ENCODE measurements around the gene REXO4. TPM values are rescaled to one million over a fixed set of nuclear protein-coding genes. Genes with fewer than 3 reads are reported as not detected.
A peak's percentile ranks its signal among the peaks of the same experiment; 100 is the strongest.

Gene REXO4
- total and polyA plus RNA-seq, 5 donors from 2014 or later: 9.8 to 19.4 (median 16.3) TPM

DNA sequence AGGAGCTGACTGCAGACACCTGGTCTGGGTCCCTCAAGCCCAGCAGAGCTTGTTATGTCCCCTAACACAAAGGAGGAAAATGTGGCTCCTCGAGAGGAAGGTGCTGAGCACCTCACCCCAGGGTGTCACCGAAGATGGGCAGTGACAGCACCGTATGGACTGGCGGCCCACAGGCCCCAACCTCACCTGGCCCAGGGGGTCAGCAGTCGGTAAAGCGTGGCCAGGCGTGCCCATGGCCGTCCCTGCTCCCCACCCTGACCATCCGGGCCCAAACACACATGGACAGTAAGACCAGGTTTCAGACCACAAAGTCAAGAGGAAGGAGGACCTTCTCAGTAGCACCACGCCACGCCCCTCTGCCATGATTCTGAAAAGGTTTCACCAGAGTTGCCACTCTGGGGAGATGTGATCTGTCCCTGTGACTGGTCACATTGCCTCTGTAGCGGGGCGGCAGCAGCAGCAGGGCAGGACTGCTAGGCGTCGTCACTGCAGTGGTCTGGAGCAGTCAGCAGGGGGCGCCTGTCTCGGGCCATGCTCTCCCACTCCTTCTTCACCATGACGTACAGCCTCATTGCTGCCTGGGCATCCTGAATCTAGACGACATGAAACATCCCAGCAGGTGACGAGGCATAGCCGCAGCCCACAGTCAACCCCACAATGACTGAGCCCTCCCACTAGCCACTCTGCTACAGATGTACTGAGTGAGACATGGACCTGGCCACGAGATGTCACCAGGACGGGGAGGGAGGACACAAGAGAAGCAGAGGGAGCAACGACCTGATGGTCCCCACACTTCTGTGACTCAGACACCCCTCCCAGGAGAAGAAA, 11.1 kb downstream of the REXO4 start:
- Mint-ChIP-seq H3K36me3 (peaks cover 31% of the 10 kb centered on the region), H3K27me3 (no peaks in the 10 kb centered on the region), H3K4me1 (peaks cover 0 to 14% (median 9%) of the 10 kb centered on the region in 4 donors), H3K27ac (peak overlapping the region in 2 of 3 donors; percentile 63 to 87), H3K9me3 (no peaks in the 10 kb centered on the region), H3K4me3 (no peak overlapping the region)
- ATAC-seq (ENCODE audit: low read depth in 2 of 2) (peak; percentile 75 to 87), DNase-seq (peak; percentile 61 to 76 (median 70))
- Histone ChIP-seq H3K27ac (ENCODE audit: insufficient read depth, low read length, poor library complexity, severe bottlenecking) (peak overlapping the region; percentile 47), H3K27me3 (ENCODE audit: control insufficient read depth, insufficient read depth, low read length) (no peaks in the 10 kb centered on the region), H3K4me3 (ENCODE audit: low read depth, low read length) (no peak overlapping the region), H3K36me3 (ENCODE audit: control insufficient read depth, insufficient read depth, low read length) (peaks cover 55% of the 10 kb centered on the region), H3K9me3 (ENCODE audit: control insufficient read depth in 2 of 2, low read length in 2 of 2) (no peaks in the 10 kb centered on the region), H3K4me1 (ENCODE audit: control insufficient read depth, insufficient read depth, low read length, poor library complexity, severe bottlenecking) (no peaks in the 10 kb centered on the region)

DNA sequence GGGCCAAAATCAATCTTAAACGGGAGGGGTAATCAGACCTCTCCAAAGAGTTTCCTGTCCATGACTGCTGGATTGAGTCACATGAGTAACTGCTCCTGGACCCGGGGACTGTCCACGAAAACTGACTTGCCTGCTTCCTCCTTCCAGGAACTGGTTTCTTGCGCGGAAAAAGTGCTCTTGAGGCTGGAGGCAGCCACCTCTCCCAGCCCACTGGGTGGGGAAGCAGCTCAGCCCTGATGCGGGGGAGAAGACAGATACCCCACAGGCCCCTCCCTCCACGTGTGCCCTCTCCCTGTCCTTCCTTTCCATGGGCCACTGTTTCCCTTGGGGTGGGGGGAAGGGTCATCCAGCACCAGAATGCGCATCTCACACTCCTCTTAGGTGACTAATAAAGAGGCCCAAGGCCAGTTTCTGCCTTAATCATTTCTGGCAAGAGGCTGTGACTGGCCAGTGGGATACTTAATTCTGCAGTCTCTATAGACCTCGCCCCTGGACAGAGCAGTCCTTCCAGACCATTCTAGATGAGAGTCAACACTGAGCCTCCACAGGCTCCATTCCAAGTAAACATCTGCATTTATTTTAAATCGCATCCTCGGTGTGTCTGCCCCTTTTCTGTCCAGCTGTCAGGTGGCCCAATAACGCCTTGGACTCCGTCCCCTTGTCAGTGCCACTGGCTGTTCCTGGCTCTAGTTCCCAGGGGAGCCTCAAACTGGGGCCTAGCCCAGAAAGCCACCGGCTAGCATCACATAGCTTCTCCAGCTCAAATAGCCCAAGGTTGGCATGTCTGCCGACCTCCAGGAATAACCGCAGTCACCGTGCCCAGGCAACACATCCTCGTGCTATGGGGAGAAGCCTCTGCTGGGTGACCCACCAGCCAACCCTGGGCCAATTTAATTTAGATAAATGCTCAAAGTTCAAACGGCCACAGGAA, 12.0 kb downstream of the REXO4 start:
- H3K9me3 Mint-ChIP-seq: no peaks in the 10 kb centered on the region
- no peak overlapping the region for H3K27ac ChIP-seq (ENCODE audit: insufficient read depth, low read length, poor library complexity, severe bottlenecking)

DNA sequence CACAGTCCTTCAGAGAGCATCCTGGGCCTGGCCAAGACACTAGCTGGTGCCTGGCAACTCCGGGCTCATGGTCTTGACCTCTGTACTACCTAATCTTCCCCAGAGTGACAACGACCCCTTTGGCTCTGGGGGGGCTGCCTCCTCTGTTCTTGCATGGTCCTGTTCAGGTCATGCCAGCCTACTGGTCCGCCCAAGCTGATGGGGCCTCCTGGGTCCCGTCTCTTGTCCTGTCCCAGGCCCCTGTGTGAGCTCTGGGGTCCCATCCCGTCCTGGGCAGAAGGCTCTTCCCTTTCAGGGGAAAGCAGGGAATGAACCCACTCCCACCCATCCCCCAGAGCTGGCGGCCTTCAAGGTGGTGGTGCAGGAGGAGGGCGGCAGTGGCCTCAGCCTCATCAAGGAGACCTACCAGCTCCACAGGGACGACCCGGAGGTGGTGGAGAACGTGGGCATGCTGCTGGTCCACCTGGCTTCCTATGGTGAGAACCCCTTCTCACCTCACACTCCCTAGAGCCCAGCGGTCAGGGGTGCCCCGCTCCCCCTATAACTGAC, 13.3 kb downstream of the REXO4 start:
- peaks cover 35% of the 10 kb centered on the region for H3K36me3 ChIP-seq (ENCODE audit: control insufficient read depth, insufficient read depth, low read length)
- no peaks in the 10 kb centered on the region for H3K4me1 ChIP-seq (ENCODE audit: control insufficient read depth, insufficient read depth, low read length, poor library complexity, severe bottlenecking)
- H3K4me3 ChIP-seq (ENCODE audit: low read depth, low read length): no peak overlapping the region
- no peaks in the 10 kb centered on the region for H3K9me3 ChIP-seq (ENCODE audit: control insufficient read depth in 2 of 2, low read length in 2 of 2)
- H3K36me3 Mint-ChIP-seq: peaks cover 15% of the 10 kb centered on the region
- peaks cover 0 to 9% (median 8%) of the 10 kb centered on the region in 4 donors for H3K4me1 Mint-ChIP-seq
- no peaks in the 10 kb centered on the region for H3K27me3 Mint-ChIP-seq
- H3K4me3 Mint-ChIP-seq: peak overlapping the region in 1 of 4 donors; percentile 61
- DNase-seq (no peak), ATAC-seq (ENCODE audit: low read depth in 2 of 2) (no peak)
- H3K9me3 Mint-ChIP-seq: no peaks in the 10 kb centered on the region
- no peak overlapping the region for H3K27ac ChIP-seq (ENCODE audit: insufficient read depth, low read length, poor library complexity, severe bottlenecking)
- no peaks in the 10 kb centered on the region for H3K27me3 ChIP-seq (ENCODE audit: control insufficient read depth, insufficient read depth, low read length)
- H3K27ac Mint-ChIP-seq: no peak overlapping the region

More for the DNA sequence above, 12.0 kb downstream of the REXO4 start:
- Histone ChIP-seq H3K9me3 (ENCODE audit: control insufficient read depth in 2 of 2, low read length in 2 of 2) (no peaks in the 10 kb centered on the region), H3K4me3 (ENCODE audit: low read depth, low read length) (no peak overlapping the region), H3K4me1 (ENCODE audit: control insufficient read depth, insufficient read depth, low read length, poor library complexity, severe bottlenecking) (no peaks in the 10 kb centered on the region), H3K36me3 (ENCODE audit: control insufficient read depth, insufficient read depth, low read length) (peaks cover 47% of the 10 kb centered on the region), H3K27me3 (ENCODE audit: control insufficient read depth, insufficient read depth, low read length) (no peaks in the 10 kb centered on the region)
- peaks cover 0 to 14% (median 9%) of the 10 kb centered on the region in 4 donors for H3K4me1 Mint-ChIP-seq
- H3K27ac Mint-ChIP-seq: no peak overlapping the region
- DNase-seq (no peak), ATAC-seq (ENCODE audit: low read depth in 2 of 2) (no peak)
- H3K36me3 Mint-ChIP-seq: peaks cover 28% of the 10 kb centered on the region
- no peak overlapping the region for H3K4me3 Mint-ChIP-seq
- no peaks in the 10 kb centered on the region for H3K27me3 Mint-ChIP-seq

DNA sequence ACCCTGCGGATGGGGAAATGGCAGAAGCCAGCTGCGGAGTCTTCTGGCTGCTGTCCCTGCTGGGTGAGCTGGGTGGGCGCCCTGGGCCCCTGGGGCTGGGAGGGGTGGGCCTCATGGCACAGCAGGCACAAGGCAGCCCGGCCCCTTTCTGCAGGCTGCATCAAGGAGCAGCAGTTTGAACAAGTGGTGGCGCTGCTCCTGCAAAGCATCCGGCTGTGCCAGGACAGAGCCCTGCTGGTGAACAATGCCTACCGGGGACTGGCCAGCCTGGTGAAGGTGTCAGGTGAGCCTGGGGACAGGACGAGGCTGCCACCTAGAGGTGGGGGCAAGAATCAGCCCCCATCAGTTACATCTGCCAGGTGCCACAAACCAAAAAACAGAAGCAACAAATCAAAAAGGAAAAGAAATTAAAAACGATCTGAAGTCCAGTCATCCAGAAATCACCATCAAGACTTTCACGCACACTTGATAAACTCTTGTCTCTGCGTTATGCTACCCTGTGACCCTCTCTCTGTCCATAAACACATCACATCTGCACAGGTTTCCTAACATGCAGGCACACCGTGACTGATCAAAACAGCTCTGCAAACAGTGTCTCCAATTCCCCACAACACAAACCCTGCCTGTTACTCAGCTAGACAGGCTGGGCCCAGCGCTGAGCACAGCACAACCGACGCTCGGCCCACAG, 13.9 kb downstream of the REXO4 start:
- H3K4me1 ChIP-seq (ENCODE audit: control insufficient read depth, insufficient read depth, low read length, poor library complexity, severe bottlenecking): no peaks in the 10 kb centered on the region
- H3K9me3 Mint-ChIP-seq: no peaks in the 10 kb centered on the region
- H3K27me3 ChIP-seq (ENCODE audit: control insufficient read depth, insufficient read depth, low read length): no peaks in the 10 kb centered on the region
- no peak overlapping the region for H3K4me3 ChIP-seq (ENCODE audit: low read depth, low read length)
- H3K9me3 ChIP-seq (ENCODE audit: control insufficient read depth in 2 of 2, low read length in 2 of 2): no peaks in the 10 kb centered on the region
- no peaks in the 10 kb centered on the region for H3K27me3 Mint-ChIP-seq
- H3K4me3 Mint-ChIP-seq: peak overlapping the region in 1 of 4 donors; percentile 61
- ATAC-seq (ENCODE audit: low read depth in 2 of 2) (peak; percentile 59 to 62), DNase-seq (peak; percentile 48 to 62 (median 62))
- no peak overlapping the region for H3K27ac ChIP-seq (ENCODE audit: insufficient read depth, low read length, poor library complexity, severe bottlenecking)
- H3K4me1 Mint-ChIP-seq: peaks cover 0 to 9% (median 8%) of the 10 kb centered on the region in 4 donors
- peaks cover 10% of the 10 kb centered on the region for H3K36me3 Mint-ChIP-seq
- no peak overlapping the region for H3K27ac Mint-ChIP-seq
- peaks cover 33% of the 10 kb centered on the region for H3K36me3 ChIP-seq (ENCODE audit: control insufficient read depth, insufficient read depth, low read length)

GRCh38 chr9:133402689-133403088, 15.1 kb downstream of the REXO4 start:
- Histone ChIP-seq H3K9me3 (ENCODE audit: control insufficient read depth in 2 of 2, low read length in 2 of 2) (no peaks in the 10 kb centered on the region), H3K4me3 (ENCODE audit: low read depth, low read length) (no peak overlapping the region), H3K27me3 (ENCODE audit: control insufficient read depth, insufficient read depth, low read length) (no peaks in the 10 kb centered on the region), H3K4me1 (ENCODE audit: control insufficient read depth, insufficient read depth, low read length, poor library complexity, severe bottlenecking) (no peaks in the 10 kb centered on the region), H3K27ac (ENCODE audit: insufficient read depth, low read length, poor library complexity, severe bottlenecking) (no peak overlapping the region), H3K36me3 (ENCODE audit: control insufficient read depth, insufficient read depth, low read length) (peaks cover 23% of the 10 kb centered on the region)
- Mint-ChIP-seq H3K27me3 (no peaks in the 10 kb centered on the region), H3K4me1 (peaks cover 0 to 12% (median 9%) of the 10 kb centered on the region in 4 donors), H3K9me3 (no peaks in the 10 kb centered on the region), H3K4me3 (no peak overlapping the region), H3K36me3 (peaks cover 10% of the 10 kb centered on the region), H3K27ac (peak overlapping the region in 1 of 3 donors; percentile 55)
- DNase-seq (no peak), ATAC-seq (ENCODE audit: low read depth in 2 of 2) (no peak)

DNA sequence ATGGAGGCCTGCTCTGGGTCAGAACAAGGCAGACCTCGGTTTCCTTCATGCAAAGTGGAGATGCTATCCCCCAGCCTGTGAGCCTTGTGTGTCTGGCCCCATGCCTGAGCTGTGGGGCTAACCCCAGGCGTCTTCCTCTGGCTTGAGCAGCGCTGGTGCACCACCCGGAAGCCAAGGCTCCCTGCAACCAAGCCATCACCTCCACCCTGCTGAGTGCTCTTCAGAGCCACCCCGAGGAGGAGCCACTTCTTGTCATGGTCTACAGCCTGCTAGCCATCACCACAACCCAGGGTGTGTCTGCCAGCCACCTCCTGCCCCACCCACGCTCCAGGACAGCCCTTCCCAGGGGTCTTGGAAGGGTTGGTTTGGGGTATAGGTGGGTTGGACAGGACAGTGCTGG, 16.2 kb downstream of the REXO4 start:
- Mint-ChIP-seq H3K4me1 (peaks cover 0 to 6% (median 4%) of the 10 kb centered on the region in 4 donors), H3K27ac (no peak overlapping the region), H3K27me3 (no peaks in the 10 kb centered on the region), H3K36me3 (peaks cover 5% of the 10 kb centered on the region), H3K9me3 (no peaks in the 10 kb centered on the region), H3K4me3 (no peak overlapping the region)
- ATAC-seq (ENCODE audit: low read depth in 2 of 2) (no peak), DNase-seq (no peak)
- no peak overlapping the region for H3K27ac ChIP-seq (ENCODE audit: insufficient read depth, low read length, poor library complexity, severe bottlenecking)
- H3K4me3 ChIP-seq (ENCODE audit: low read depth, low read length): no peak overlapping the region
- H3K27me3 ChIP-seq (ENCODE audit: control insufficient read depth, insufficient read depth, low read length): no peaks in the 10 kb centered on the region
- H3K4me1 ChIP-seq (ENCODE audit: control insufficient read depth, insufficient read depth, low read length, poor library complexity, severe bottlenecking): no peaks in the 10 kb centered on the region
- H3K36me3 ChIP-seq (ENCODE audit: control insufficient read depth, insufficient read depth, low read length): peaks cover 14% of the 10 kb centered on the region
- H3K9me3 ChIP-seq (ENCODE audit: control insufficient read depth in 2 of 2, low read length in 2 of 2): no peaks in the 10 kb centered on the region

GRCh38 chr9:133400292-133400691, 17.5 kb downstream of the REXO4 start:
- H3K27me3 ChIP-seq (ENCODE audit: control insufficient read depth, insufficient read depth, low read length): no peaks in the 10 kb centered on the region
- Mint-ChIP-seq H3K36me3 (no peaks in the 10 kb centered on the region), H3K4me1 (peaks cover 0 to 4% (median 4%) of the 10 kb centered on the region in 4 donors), H3K9me3 (no peaks in the 10 kb centered on the region), H3K27me3 (no peaks in the 10 kb centered on the region), H3K4me3 (no peak overlapping the region), H3K27ac (no peak overlapping the region)
- H3K4me1 ChIP-seq (ENCODE audit: control insufficient read depth, insufficient read depth, low read length, poor library complexity, severe bottlenecking): no peaks in the 10 kb centered on the region
- no peak for ATAC-seq (ENCODE audit: low read depth in 2 of 2)
- H3K9me3 ChIP-seq (ENCODE audit: control insufficient read depth in 2 of 2, low read length in 2 of 2): no peaks in the 10 kb centered on the region
- H3K27ac ChIP-seq (ENCODE audit: insufficient read depth, low read length, poor library complexity, severe bottlenecking): no peak overlapping the region
- no peak overlapping the region for H3K4me3 ChIP-seq (ENCODE audit: low read depth, low read length)
- no peak for DNase-seq
- H3K36me3 ChIP-seq (ENCODE audit: control insufficient read depth, insufficient read depth, low read length): peaks cover 2% of the 10 kb centered on the region

Data from CD4-positive, CD25-positive, alpha-beta regulatory T cell (primary cell).